ENCODE measurements around the gene ADM2. TPM values are rescaled to one million over a fixed set of nuclear protein-coding genes. Genes with fewer than 3 reads are reported as not detected.

ADM2 gene
- total RNA-seq, 4 donors from 2014 or later, result under 0.01 TPM; not detected in 3

DNA sequence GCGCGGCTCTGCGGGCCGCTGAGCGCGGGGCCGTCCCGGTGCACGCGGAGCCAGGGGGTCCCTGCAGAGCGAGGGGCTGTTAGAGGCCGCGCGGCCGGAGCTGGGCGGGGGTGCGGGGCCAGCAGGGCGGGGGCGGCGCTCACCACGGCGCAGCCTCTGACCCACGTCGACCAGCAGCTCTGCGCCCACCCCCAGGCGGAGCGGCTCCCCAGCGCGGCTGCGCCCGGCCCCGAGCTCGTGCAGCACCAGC lies 44.4 kb downstream of the ADM2 start:
- Histone ChIP-seq H3K4me1 (peaks cover 27 to 64% (median 56%) of the 10 kb centered on the region in 4 donors), H3K27me3 (peaks cover 2 to 18% (median 7%) of the 10 kb centered on the region in 4 donors), H3K9me3 (no peaks in the 10 kb centered on the region), H3K36me3 (peaks cover 19 to 34% (median 34%) of the 10 kb centered on the region in 4 donors), H3K4me3 (peak overlapping the region; percentile 64 to 75 (median 68)), H3K27ac (replicated peaks in 1 of 4) (peak overlapping the region; percentile 88 to 93 (median 90))
- intact Hi-C loops (cut with DNase I), result loop anchor here (2.0 to 5.0 kb wide), 2 partner anchors 17 to 57 kb away; partner anchors contain the start of genes CHKB and NCAPH2
- WGBS, result no CpG with 5 or more reads among the region's 33 CpGs
- TF ChIP-seq POLR2A (IDR thresholded peaks at IDR 0.05; ENCODE audit: low read depth) (no peak), EP300 (IDR thresholded peaks at IDR 0.05) (no peak), POLR2AphosphoS5 (IDR thresholded peaks at IDR 0.05) (no peak)
- TF ChIP-seq, protein P1, sequence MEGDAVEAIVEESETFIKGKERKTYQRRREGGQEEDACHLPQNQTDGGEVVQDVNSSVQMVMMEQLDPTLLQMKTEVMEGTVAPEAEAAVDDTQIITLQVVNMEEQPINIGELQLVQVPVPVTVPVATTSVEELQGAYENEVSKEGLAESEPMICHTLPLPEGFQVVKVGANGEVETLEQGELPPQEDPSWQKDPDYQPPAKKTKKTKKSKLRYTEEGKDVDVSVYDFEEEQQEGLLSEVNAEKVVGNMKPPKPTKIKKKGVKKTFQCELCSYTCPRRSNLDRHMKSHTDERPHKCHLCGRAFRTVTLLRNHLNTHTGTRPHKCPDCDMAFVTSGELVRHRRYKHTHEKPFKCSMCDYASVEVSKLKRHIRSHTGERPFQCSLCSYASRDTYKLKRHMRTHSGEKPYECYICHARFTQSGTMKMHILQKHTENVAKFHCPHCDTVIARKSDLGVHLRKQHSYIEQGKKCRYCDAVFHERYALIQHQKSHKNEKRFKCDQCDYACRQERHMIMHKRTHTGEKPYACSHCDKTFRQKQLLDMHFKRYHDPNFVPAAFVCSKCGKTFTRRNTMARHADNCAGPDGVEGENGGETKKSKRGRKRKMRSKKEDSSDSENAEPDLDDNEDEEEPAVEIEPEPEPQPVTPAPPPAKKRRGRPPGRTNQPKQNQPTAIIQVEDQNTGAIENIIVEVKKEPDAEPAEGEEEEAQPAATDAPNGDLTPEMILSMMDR (IDR thresholded peaks at IDR 0.05), result no peak
- DNase-seq (ENCODE audit: extremely low spot score), result no peak

DNA sequence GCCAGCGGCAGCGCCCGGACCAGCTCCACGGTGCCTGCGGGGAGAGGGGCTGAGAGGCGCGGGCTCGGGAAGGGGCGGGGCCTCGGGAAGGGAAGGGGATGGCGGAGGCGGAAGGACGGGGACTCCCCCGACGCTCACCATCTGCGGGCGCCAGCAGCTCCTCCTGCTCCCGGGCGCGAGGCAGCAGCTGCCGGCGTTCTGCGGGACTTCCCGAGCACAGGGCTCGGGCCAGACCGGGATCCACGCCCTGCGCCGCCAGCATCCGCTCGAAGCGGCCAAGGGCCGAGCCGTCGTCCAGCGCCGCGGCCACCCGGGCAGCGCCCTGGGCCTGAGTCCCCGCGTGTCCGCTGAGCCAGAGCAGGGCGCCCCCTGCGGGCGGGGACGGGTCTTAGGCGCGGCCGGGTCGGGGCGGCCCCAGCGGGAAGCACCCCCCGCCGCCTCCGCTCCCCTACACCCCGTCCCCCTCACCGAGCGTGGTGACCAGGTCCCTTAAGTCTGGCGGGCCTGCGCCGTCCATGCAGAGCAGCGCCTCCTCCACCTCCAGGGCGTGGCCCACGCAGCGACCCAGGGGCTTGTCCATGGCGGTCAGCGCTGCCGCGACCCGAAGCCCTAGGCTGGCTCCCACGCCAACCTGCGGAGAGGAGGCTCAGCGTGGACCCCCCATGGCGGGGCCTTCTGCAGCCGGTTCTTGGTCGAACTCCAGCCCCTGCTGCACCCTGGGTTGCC lies 44.9 kb downstream of the ADM2 start:
- Histone ChIP-seq H3K36me3 (peaks cover 14 to 30% (median 29%) of the 10 kb centered on the region in 4 donors), H3K27ac (replicated peaks in 1 of 4) (peak overlapping the region; percentile 88 to 93 (median 90)), H3K9me3 (no peaks in the 10 kb centered on the region), H3K4me3 (peak overlapping the region; percentile 64 to 75 (median 68)), H3K27me3 (peaks cover 6 to 23% (median 10%) of the 10 kb centered on the region in 4 donors), H3K4me1 (peaks cover 32 to 69% (median 61%) of the 10 kb centered on the region in 4 donors)
- intact Hi-C loops (cut with DNase I), result loop anchor here (5.0 kb wide), 1 partner anchor 56 kb away; the partner anchor contains the start of gene CHKB
- WGBS, result 3% methylated on average over 17 of the region's 77 CpGs
- TF ChIP-seq, protein P1 (IDR thresholded peaks at IDR 0.05), result peak; percentile 59 to 71 (median 66)
- no peak for TF ChIP-seq POLR2A (IDR thresholded peaks at IDR 0.05; ENCODE audit: low read depth)
- DNase-seq (ENCODE audit: extremely low spot score), result no peak

DNA sequence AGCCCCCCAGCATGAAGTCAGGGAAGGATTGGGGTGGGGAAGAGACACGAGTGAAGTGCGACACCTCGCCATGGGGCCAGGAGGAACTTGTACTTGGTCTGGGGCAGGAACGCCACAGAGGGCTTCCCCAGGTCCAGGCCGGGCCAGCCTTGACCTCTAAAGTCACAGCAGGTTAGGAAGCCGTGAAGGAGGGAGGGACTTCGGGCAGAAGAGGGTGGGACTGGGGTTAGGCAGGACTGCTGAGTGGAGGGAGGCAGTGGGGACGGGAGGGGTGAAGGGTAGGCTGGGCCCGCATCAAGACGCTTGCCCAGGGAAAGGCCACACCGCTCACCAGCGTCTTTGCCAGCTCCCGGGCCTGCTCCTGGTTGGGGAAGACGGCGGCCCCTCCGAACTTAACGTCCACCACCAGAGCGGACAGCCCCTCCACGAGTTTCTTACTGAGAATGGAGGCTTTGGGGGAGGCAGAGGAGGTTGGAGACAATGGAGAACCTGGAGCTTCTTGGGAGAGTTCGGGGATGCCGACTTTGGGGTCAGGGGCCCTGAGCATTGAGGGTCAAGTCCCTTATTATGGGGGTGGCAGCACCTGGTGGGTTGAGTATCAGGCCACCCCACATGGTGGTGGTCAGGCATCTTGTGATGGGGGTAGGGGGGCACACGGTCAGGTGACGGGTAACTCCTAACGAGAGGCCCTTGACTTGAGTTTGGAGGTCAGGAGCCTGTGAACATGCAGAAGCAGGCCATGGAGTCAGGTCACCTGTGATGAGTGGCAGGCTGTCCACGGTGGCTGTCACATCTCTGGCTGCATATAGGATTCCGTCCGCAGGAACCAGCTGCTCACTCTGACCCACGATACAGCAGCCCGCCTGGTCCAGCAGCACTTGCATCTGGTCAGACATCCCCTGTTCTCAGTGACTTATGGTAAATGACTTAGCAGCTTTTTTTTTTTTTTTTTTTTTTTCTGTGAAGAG lies 45.8 kb downstream of the ADM2 start:
- TF ChIP-seq POLR2AphosphoS5 (IDR thresholded peaks at IDR 0.05) (peak in 1 of 2 donors; percentile 30), EP300 (IDR thresholded peaks at IDR 0.05) (no peak), POLR2A (IDR thresholded peaks at IDR 0.05; ENCODE audit: low read depth) (no peak)
- TF ChIP-seq, protein P1 (IDR thresholded peaks at IDR 0.05), result no peak
- Histone ChIP-seq H3K27ac (replicated peaks in 1 of 4) (peak overlapping the region; percentile 88 to 93 (median 90)), H3K27me3 (peaks cover 10 to 31% (median 19%) of the 10 kb centered on the region in 4 donors), H3K4me3 (peak overlapping the region; percentile 64 to 75 (median 68)), H3K9me3 (no peaks in the 10 kb centered on the region), H3K4me1 (peaks cover 39 to 78% (median 69%) of the 10 kb centered on the region in 4 donors), H3K36me3 (peaks cover 14 to 21% (median 20%) of the 10 kb centered on the region in 4 donors)
- intact Hi-C loops (cut with DNase I), result loop anchor here (5.0 kb wide), 1 partner anchor 55 kb away; the partner anchor contains the start of gene CHKB
- DNase-seq (ENCODE audit: extremely low spot score), result no peak
- WGBS, result 68% methylated on average over 25 of the region's 29 CpGs

DNA sequence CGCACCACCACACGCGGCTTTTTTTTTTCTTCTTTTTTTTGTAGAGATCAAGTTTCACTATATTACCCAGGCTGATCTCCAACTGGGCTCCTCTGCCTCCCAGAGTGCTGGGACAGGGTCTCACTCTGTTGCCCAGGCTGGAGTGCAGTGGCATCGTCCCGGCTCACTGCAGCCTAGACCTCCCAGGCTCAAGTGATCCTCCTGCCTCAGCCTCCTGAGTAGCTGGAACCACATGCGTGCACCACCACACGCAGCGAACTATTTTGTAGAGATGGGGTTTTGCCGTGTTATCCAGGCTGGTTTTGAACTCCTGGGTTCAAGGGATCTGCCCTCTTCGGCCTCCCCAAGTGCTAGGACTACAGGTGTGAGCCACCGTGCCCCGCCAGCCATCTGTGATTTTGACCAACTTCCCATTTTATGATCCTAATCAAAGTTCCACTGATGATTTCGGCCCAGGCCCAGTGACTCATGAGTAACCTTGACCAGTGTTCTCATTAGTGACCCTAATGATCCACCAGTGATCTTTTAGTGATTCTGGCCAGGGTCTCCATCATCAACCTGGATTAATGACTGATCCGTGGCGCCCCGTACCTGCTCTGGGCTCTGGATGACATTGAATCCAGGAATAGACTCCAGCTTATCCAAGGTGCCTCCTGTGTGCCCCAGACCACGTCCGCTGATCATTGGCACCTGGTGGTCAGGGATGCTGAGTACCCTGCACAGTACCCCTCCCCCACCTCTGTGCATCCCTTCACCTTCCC lies 46.8 kb downstream of the ADM2 start:
- H3K27ac ChIP-seq (replicated peaks in 1 of 4), result peak overlapping the region in 1 of 4 donors; percentile 93
- H3K4me3 ChIP-seq, result peak overlapping the region in 1 of 4 donors; percentile 72
- peaks cover 45 to 87% (median 77%) of the 10 kb centered on the region in 4 donors for H3K4me1 ChIP-seq
- H3K36me3 ChIP-seq, result peaks cover 7 to 11% (median 11%) of the 10 kb centered on the region in 4 donors
- TF ChIP-seq, protein P1 (IDR thresholded peaks at IDR 0.05), result no peak
- TF ChIP-seq POLR2AphosphoS5 (IDR thresholded peaks at IDR 0.05) (no peak), POLR2A (IDR thresholded peaks at IDR 0.05; ENCODE audit: low read depth) (no peak), EP300 (IDR thresholded peaks at IDR 0.05) (no peak)
- WGBS, result 96% methylated on average over 14 of the region's 18 CpGs
- DNase-seq (ENCODE audit: extremely low spot score), result no peak
- H3K9me3 ChIP-seq, result no peaks in the 10 kb centered on the region
- intact Hi-C loops (cut with DNase I), result loop anchor here (5.0 kb wide), 1 partner anchor 54 kb away; the partner anchor contains the start of gene CHKB
- H3K27me3 ChIP-seq, result peaks cover 10 to 41% (median 27%) of the 10 kb centered on the region in 4 donors

All from esophagus muscularis mucosa (tissue), 4 donors.